Embryonic facial prominence (tissue), 1 donor: ENCODE measurements around the gene FILIP1L.

Experiments used
- DNase-seq: peaks from one replicate; pipeline ENCODE4 v3.0.0-alpha.2; 2016; ENCODE audit errors: extremely low spot score

FILIP1L gene

GRCh38 chr3:100125161-100125938 is 11.0 kb upstream of the FILIP1L start:
- no peak for DNase-seq

GRCh38 chr3:100124201-100124761 is 10.0 kb upstream of the FILIP1L start:
- no peak for DNase-seq

GRCh38 chr3:100123112-100123511 is 8.8 kb upstream of the FILIP1L start:
- DNase-seq, result no peak

- DNase-seq, result no peak
These were observed 8.0 kb upstream of the FILIP1L start for GRCh38 chr3:100122321-100122720.

- DNase-seq, result no peak
These were observed 6.4 kb upstream of the FILIP1L start for GRCh38 chr3:100120693-100121092.

DNA sequence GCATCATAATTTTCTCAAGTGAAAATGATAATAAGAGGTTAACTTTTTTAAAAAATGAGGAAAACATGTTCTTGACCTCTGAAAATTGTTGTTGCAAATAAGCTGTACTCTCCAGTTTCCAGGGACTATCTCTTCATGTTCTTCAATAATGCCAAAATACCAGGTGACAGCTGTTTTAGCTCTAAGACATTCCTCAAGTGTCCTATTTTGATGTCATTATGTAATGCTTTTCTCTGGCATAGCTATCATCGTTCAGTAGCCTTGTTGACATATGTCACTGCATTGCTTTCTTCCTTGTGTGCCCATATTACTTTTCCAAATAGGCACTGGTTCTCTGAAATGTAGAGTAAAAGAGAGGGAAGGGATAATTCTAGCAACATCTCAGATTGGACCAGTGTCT is 5.7 kb upstream of the FILIP1L start:
- DNase-seq, result no peak

- no peak for DNase-seq
These were observed 2.8 kb upstream of the FILIP1L start for GRCh38 chr3:100117093-100117492.

DNA sequence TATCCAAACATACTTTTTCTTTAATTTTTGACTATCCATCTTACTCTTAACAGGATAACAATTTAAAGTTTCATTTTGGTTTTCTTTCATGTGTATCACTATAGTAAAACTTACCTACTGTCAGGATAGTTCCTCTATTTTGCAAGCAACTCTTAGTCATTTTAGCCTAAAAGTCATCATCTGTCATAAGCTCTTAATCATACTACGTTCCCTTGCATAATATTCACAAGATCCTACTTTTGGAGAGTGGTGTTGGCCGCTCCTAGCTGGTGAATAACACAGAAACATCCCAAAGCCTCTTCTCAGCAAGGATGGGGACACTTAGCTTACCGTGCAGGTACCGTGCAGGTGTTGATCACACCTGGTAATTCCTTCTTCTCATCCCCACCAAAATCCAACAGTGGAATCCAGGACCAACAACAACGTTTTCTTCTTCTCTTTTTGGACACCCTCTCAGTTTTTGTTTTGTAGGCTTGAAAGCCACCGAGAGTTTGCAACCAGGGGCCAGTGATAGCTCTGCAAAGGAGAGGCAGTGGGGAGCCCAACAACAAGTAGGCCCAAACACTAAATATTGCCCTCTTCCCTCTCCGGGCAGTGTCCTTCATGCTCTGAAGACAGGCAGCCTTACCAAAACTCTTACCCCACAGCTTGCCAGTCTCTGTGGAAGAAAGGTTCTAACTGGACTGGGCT is 433 bp downstream of the FILIP1L start:
- DNase-seq, result no peak

GRCh38 chr3:100111728-100112127 is 2.6 kb downstream of the FILIP1L start:
- DNase-seq, result no peak

- DNase-seq, result no peak
These were observed 4.1 kb downstream of the FILIP1L start for GRCh38 chr3:100110162-100110561.

GRCh38 chr3:100108464-100109079 is 5.7 kb downstream of the FILIP1L start:
- no peak for DNase-seq

- DNase-seq, result no peak
These were observed 7.0 kb downstream of the FILIP1L start for GRCh38 chr3:100107221-100107814.

GRCh38 chr3:100106531-100107141 is 7.7 kb downstream of the FILIP1L start:
- DNase-seq, result no peak

DNA sequence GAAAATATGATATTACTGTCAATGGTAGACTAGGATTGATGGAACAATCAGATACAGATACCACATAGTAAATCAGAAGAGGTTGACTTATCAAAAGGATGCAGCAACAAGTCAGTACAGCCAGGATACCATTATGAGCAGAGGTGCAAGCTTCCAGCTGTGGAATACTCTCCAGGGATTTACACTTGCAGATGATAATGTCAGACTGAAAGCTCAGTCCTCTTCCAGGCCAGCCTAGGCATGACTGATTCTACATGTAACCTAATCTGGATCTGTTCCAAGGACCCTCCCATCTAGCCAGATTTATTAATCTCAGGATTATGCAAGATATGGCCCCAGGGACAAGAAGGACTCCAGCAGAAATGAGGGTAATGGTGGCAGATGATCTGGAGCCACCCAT is 8.2 kb downstream of the FILIP1L start:
- DNase-seq, result no peak

DNA sequence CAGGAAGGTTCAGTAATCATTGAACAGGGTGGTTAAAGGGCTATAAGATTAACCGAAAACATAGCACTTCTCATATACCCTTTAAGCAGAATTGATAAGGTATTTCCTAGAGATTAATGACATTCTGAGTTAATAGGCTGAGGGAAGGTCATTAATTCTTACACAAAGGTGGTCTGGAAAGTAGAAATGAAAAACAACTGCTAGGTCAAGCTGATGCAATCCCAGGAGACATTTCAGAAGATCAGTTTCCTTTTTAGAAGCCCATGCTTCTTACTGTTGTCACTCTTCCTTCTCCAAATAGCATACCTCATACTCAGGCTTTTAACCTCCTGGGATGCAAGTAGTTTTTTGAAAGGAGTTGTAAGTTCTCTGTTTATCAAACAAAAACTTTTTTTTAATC is 8.8 kb downstream of the FILIP1L start:
- DNase-seq, result no peak

- no peak for DNase-seq
These were observed 9.4 kb downstream of the FILIP1L start for GRCh38 chr3:100104817-100105413.

- DNase-seq, result no peak
These were observed 9.9 kb downstream of the FILIP1L start for GRCh38 chr3:100104442-100104798.

GRCh38 chr3:100103558-100104441 is 10.5 kb downstream of the FILIP1L start:
- DNase-seq, result no peak

DNA sequence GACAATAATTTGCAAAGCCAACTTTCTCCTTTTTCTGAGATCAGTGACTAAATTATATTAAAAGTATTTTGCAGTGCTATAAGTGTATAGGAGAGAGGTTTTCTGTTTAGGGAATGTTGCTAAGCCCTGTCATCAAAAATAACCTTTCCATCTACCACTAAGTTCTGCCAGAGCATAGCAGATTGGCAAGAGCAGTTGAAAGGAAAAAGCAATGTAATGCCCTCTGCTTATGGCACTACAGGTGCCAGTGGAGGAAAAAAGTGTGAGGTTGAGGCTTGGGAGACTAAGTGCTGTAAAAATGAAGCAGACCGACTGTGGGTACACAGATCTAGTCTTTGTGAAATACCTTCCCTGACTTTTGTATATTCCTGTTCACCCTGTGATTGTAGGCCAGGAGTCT is 11.5 kb downstream of the FILIP1L start:
- no peak for DNase-seq

- no peak for DNase-seq
These were observed 13.9 kb downstream of the FILIP1L start for GRCh38 chr3:100100425-100100824.
